Suprapubic skin (tissue), 3 donors: Measurements from ENCODE around the gene FRMPD1.

Experiments
- CTCF ChIP-seq, 2 donors: fragments of 200-600 bp in 1 of 2; fragments of 450-650 bp in 1 of 2; sonication (generic) in 1 of 2; IDR thresholded peaks; one replicate each; pipeline ENCODE4 v1.5.1; 2016 to 2019; ENCODE audit warnings: antibody characterized with exemption in 2 of 2, mild to moderate bottlenecking in 1 of 2, moderate library complexity in 1 of 2
- EP300 ChIP-seq: sonication (generic); formaldehyde crosslinking; IDR thresholded peaks from one replicate; pipeline ENCODE4 v1.6.1; 2017; ENCODE audit warnings: antibody characterized with exemption
- POLR2A ChIP-seq, 2 donors: fragments of 450-650 bp; IDR thresholded peaks; one replicate each; pipeline ENCODE4 v1.6.1; 2017; ENCODE audit warnings: antibody characterized with exemption in 2 of 2, mild to moderate bottlenecking in 2 of 2, moderate library complexity in 2 of 2

- TF ChIP-seq CTCF (IDR thresholded peaks at IDR 0.05) (no peak), POLR2A (IDR thresholded peaks at IDR 0.05) (no peak), EP300 (no peak)
Measured at GRCh38 chr9:37653385-37653784, 2.6 kb downstream of the FRMPD1 start.
